NCI-H345 treated with DMSO at 0.1 percent for 48 hours (cell line): Measurements from ENCODE around the gene DUSP7.
"Not testable (repeated sequence)": the region's sequence is repeated elsewhere in the genome, so short reads cannot be mapped to it uniquely, and the experiment has no call there.

ENCODE experiments used
- DNase-seq: peaks from one replicate; lab custom pipeline; 2025; ENCODE audit not compliant: unreplicated experiment; lab: John Stamatoyannopoulos, UW

Gene DUSP7

GRCh38 chr3:52049503-52049902, 6.9 kb downstream of the DUSP7 start:
- DNase-seq, result no peak

- DNase-seq, result no peak
Observed at GRCh38 chr3:52047295-52047960, 8.9 kb downstream of the DUSP7 start.

GRCh38 chr3:52046902-52047239, 9.5 kb downstream of the DUSP7 start:
- no peak for DNase-seq

GRCh38 chr3:52046186-52046901, 10.0 kb downstream of the DUSP7 start:
- no peak for DNase-seq

- no peak for DNase-seq
Observed at GRCh38 chr3:52044869-52045619, 11.3 kb downstream of the DUSP7 start.

- DNase-seq, result no peak
Observed at GRCh38 chr3:52043750-52044149, 12.6 kb downstream of the DUSP7 start.

GRCh38 chr3:52043039-52043438, 13.3 kb downstream of the DUSP7 start:
- not testable (repeated sequence) for DNase-seq

- DNase-seq, result no peak
Observed at GRCh38 chr3:52041118-52041731, 15.1 kb downstream of the DUSP7 start.

GRCh38 chr3:52040600-52040999, 15.8 kb downstream of the DUSP7 start:
- no peak for DNase-seq

GRCh38 chr3:52039846-52040245, 16.5 kb downstream of the DUSP7 start:
- no peak for DNase-seq

- no peak for DNase-seq
Observed at GRCh38 chr3:52039426-52039825, 16.9 kb downstream of the DUSP7 start.

GRCh38 chr3:52038227-52038626, 18.1 kb downstream of the DUSP7 start:
- no peak for DNase-seq

GRCh38 chr3:52037291-52037690, 19.1 kb downstream of the DUSP7 start:
- no peak for DNase-seq

- no peak for DNase-seq
Observed at GRCh38 chr3:52036829-52037228, 19.5 kb downstream of the DUSP7 start.

GRCh38 chr3:52036222-52036694, 20.1 kb downstream of the DUSP7 start:
- DNase-seq, result no peak

GRCh38 chr3:52034651-52035050, 21.7 kb downstream of the DUSP7 start:
- DNase-seq, result no peak

- no peak for DNase-seq
Observed at GRCh38 chr3:52034212-52034611, 22.2 kb downstream of the DUSP7 start.

- not testable (repeated sequence) for DNase-seq
Observed at GRCh38 chr3:52033748-52034147, 22.6 kb downstream of the DUSP7 start.

- no peak for DNase-seq
Observed at GRCh38 chr3:52032702-52033408, 23.5 kb downstream of the DUSP7 start.

- DNase-seq, result no peak
Observed at GRCh38 chr3:52031896-52032295, 24.5 kb downstream of the DUSP7 start.
